ENCODE results near the gene OR6B1.
"Not testable (repeated sequence)": the region's sequence is repeated elsewhere in the genome, so short reads cannot be mapped to it uniquely, and the experiment has no call there.

Gene OR6B1

DNA sequence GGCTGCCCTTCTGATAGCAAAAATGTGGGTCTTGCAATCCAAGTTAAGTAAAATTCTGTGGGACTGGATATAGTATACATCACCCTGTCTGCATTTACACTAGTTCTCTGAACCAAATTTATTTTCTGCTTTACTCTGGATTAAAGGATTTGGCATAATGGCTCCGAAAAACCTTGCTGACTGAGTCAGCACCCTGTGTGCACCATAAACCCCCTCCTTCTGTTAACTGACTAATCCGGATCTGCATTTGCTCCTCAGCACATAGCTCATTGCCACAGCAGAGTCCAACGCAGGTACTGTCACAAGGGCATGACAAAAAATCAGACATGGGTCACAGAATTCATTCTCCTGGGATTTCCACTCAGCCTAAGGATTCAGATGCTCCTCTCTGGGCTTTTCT, 50.0 kb downstream of the OR6B1 start:
- Histone ChIP-seq H3K4me3 (ENCODE audit: low read length, poor library complexity, severe bottlenecking) (no peak overlapping the region), H3K79me2 (ENCODE audit: insufficient read depth, low read length) (no peaks in the 10 kb centered on the region)
- TF ChIP-seq, protein P1, sequence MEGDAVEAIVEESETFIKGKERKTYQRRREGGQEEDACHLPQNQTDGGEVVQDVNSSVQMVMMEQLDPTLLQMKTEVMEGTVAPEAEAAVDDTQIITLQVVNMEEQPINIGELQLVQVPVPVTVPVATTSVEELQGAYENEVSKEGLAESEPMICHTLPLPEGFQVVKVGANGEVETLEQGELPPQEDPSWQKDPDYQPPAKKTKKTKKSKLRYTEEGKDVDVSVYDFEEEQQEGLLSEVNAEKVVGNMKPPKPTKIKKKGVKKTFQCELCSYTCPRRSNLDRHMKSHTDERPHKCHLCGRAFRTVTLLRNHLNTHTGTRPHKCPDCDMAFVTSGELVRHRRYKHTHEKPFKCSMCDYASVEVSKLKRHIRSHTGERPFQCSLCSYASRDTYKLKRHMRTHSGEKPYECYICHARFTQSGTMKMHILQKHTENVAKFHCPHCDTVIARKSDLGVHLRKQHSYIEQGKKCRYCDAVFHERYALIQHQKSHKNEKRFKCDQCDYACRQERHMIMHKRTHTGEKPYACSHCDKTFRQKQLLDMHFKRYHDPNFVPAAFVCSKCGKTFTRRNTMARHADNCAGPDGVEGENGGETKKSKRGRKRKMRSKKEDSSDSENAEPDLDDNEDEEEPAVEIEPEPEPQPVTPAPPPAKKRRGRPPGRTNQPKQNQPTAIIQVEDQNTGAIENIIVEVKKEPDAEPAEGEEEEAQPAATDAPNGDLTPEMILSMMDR (conservative IDR thresholded peaks at IDR 0.05; ENCODE audit: low read length), result no peak
- no peak for TF ChIP-seq EZH2phosphoT487 (IDR thresholded peaks at IDR 0.05; ENCODE audit: borderline replicate concordance)

GRCh38 chr7:144050884-144051283, 50.8 kb downstream of the OR6B1 start:
- H3K36me3 ChIP-seq (ENCODE audit: insufficient read depth, low read length); H3K79me2 ChIP-seq (ENCODE audit: insufficient read depth, low read length); H3F3A ChIP-seq (ENCODE audit: low read depth); H3K9ac ChIP-seq (ENCODE audit: low read depth, low read length, poor library complexity, severe bottlenecking); H3K27me3 ChIP-seq (ENCODE audit: insufficient read depth, low read length, poor library complexity, severe bottlenecking); H2AFZ ChIP-seq (ENCODE audit: low read length); H3K9me2 ChIP-seq (replicated peaks; ENCODE audit: low read depth, low read length); H3K4me3 ChIP-seq (ENCODE audit: low read length, poor library complexity, severe bottlenecking); H3K9me3 ChIP-seq (ENCODE audit: insufficient read depth, low read depth, low read length); H4K20me1 ChIP-seq (ENCODE audit: insufficient read depth, low read length, poor library complexity, severe bottlenecking); H3K4me1 ChIP-seq (ENCODE audit: insufficient read depth, low read length, poor library complexity, severe bottlenecking); H3K4me2 ChIP-seq (ENCODE audit: low read depth, low read length, poor library complexity, severe bottlenecking): not testable (repeated sequence)

More for the DNA sequence above, 50.0 kb downstream of the OR6B1 start:
- Histone ChIP-seq H2AFZ (ENCODE audit: low read length) (no peak overlapping the region), H3K9me3 (ENCODE audit: insufficient read depth, low read depth, low read length) (no peaks in the 10 kb centered on the region), H3F3A (ENCODE audit: low read depth) (no peaks in the 10 kb centered on the region), H3K27me3 (ENCODE audit: insufficient read depth, low read length, poor library complexity, severe bottlenecking) (no peaks in the 10 kb centered on the region), H3K4me1 (ENCODE audit: insufficient read depth, low read length, poor library complexity, severe bottlenecking) (no peaks in the 10 kb centered on the region), H3K4me2 (ENCODE audit: low read depth, low read length, poor library complexity, severe bottlenecking) (no peak overlapping the region), H3K36me3 (ENCODE audit: insufficient read depth, low read length) (no peaks in the 10 kb centered on the region), H3K9ac (ENCODE audit: low read depth, low read length, poor library complexity, severe bottlenecking) (no peak overlapping the region), H3K9me2 (replicated peaks; ENCODE audit: low read depth, low read length) (no peaks in the 10 kb centered on the region), H4K20me1 (ENCODE audit: insufficient read depth, low read length, poor library complexity, severe bottlenecking) (no peaks in the 10 kb centered on the region)

DNA sequence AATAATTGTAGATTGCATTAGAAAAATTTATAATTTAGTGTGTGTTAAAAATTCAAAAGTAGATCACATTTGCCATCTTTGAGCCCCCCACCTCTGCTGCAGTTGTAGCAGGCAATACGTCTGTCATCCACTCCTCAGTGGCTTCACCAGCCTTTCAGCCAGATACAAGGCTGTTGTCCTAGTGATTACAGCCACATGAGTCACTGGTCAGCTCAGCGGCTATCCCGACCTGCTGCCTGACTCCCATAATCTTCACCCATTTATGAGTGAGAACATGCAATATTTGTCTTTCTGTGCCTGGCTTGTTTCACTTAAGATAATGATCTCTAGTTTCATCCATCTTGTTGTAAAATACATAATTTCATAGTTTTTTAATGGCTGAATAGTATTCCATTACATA, 57.8 kb downstream of the OR6B1 start:
- no peaks in the 10 kb centered on the region for H3K9me3 ChIP-seq (ENCODE audit: insufficient read depth, low read depth, low read length)
- H3K4me2 ChIP-seq (ENCODE audit: low read depth, low read length, poor library complexity, severe bottlenecking), result no peak overlapping the region
- H3K4me3 ChIP-seq (ENCODE audit: low read length, poor library complexity, severe bottlenecking), result no peak overlapping the region
- H3K79me2 ChIP-seq (ENCODE audit: insufficient read depth, low read length), result no peaks in the 10 kb centered on the region
- no peaks in the 10 kb centered on the region for H3K4me1 ChIP-seq (ENCODE audit: insufficient read depth, low read length, poor library complexity, severe bottlenecking)
- H3K36me3 ChIP-seq (ENCODE audit: insufficient read depth, low read length), result no peaks in the 10 kb centered on the region
- no peak for TF ChIP-seq EZH2phosphoT487 (IDR thresholded peaks at IDR 0.05; ENCODE audit: borderline replicate concordance)
- TF ChIP-seq, protein P1 (conservative IDR thresholded peaks at IDR 0.05; ENCODE audit: low read length), result no peak
- H2AFZ ChIP-seq (ENCODE audit: low read length), result no peak overlapping the region
- H3K27me3 ChIP-seq (ENCODE audit: insufficient read depth, low read length, poor library complexity, severe bottlenecking), result no peaks in the 10 kb centered on the region
- no peak overlapping the region for H3K9ac ChIP-seq (ENCODE audit: low read depth, low read length, poor library complexity, severe bottlenecking)
- no peaks in the 10 kb centered on the region for H3F3A ChIP-seq (ENCODE audit: low read depth)
- H3K9me2 ChIP-seq (replicated peaks; ENCODE audit: low read depth, low read length), result no peaks in the 10 kb centered on the region
- no peaks in the 10 kb centered on the region for H4K20me1 ChIP-seq (ENCODE audit: insufficient read depth, low read length, poor library complexity, severe bottlenecking)
